Measurements from ENCODE around the gene RIPK4.

DNA sequence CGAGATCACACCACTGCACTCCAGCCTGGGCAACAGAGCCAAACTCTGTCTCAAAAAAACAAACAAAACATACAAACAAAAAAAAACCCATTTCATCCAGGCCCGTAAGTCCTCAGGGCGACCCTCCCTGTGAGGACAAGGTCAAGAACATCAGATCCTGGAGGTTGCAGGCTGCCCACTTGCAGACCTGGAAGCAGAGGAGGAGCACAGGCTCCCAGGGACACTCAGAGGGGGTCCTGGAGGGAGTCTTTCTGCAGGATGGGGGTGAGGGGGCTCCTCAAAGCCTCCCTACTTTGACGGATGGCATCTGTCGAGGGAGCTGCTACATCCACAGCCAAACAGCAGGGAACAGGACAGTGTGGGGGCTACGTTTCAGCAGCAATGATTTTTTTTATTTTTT, 47.2 kb downstream of the RIPK4 start:
- TF ChIP-seq, protein P1, sequence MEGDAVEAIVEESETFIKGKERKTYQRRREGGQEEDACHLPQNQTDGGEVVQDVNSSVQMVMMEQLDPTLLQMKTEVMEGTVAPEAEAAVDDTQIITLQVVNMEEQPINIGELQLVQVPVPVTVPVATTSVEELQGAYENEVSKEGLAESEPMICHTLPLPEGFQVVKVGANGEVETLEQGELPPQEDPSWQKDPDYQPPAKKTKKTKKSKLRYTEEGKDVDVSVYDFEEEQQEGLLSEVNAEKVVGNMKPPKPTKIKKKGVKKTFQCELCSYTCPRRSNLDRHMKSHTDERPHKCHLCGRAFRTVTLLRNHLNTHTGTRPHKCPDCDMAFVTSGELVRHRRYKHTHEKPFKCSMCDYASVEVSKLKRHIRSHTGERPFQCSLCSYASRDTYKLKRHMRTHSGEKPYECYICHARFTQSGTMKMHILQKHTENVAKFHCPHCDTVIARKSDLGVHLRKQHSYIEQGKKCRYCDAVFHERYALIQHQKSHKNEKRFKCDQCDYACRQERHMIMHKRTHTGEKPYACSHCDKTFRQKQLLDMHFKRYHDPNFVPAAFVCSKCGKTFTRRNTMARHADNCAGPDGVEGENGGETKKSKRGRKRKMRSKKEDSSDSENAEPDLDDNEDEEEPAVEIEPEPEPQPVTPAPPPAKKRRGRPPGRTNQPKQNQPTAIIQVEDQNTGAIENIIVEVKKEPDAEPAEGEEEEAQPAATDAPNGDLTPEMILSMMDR (IDR thresholded peaks at IDR 0.05) = no peak
- TF ChIP-seq POLR2AphosphoS5 (IDR thresholded peaks at IDR 0.05) = no peak
- no peak for TF ChIP-seq POLR2A (IDR thresholded peaks at IDR 0.05)
- TF ChIP-seq EP300 (IDR thresholded peaks at IDR 0.05) = no peak
